K562 (cell line): ENCODE results near the gene FAM193A. TPM values are rescaled to one million over a fixed set of nuclear protein-coding genes. Genes with fewer than 3 reads are reported as not detected.

Source experiments
- ATAC-seq: fragments of 200-7000 bp; cut with Tn5 transposase; 3 replicates; pipeline ENCODE4 v1.9.1; 2020; ENCODE audit warnings: moderate library complexity
- BruUV-seq: library from RNA; stranded (reverse); fragments of 400-500 nt; replicated peaks from 2 replicates; lab custom pipeline; 2021; lab: Mats Ljungman, UMichigan
- CTCF ChIA-PET: fragments of 300-600 bp; formaldehyde crosslinking; extraction: SDS; loops from one replicate; lab custom pipeline; 2021; ENCODE audit warnings: low intra/inter-chr PET ratio; lab: Yijun Ruan, JAX
- POLR2A ChIA-PET: fragments of 300-600, 350-650 bp; sonication (Branson Sonifier 250); formaldehyde crosslinking; extraction: SDS; loops from one replicate; lab custom pipeline; 2021; ENCODE audit warnings: antibody characterized with exemption, inconsistent platforms; lab: Yijun Ruan, JAX
- DNase-seq, 4 experiments: peaks; one replicate each; pipeline versions ENCODE4 v3.0.0 to v3.0.0-alpha.2; 2011 to 2018; ENCODE audit warnings: low spot score in 3 of 4, mixed read lengths in 3 of 4; ENCODE audit errors: extremely low read depth in 1 of 4
- FAIRE-seq: peaks from 2 replicates; lab custom pipeline; 2011; peaks lifted over from hg19 to GRCh38; lab: Jason Lieb, UNC
- H2AFZ ChIP-seq: 2 replicates; pipeline ENCODE4 v1.6.0; 2011; ENCODE audit warnings: low read depth, low read length, control low read depth, inconsistent platforms
- H3K27ac ChIP-seq: fragments of 200-600 bp; 3 replicates; pipeline ENCODE4 v1.8.0; 2011; ENCODE audit warnings: low read depth, mild to moderate bottlenecking, control low read depth, inconsistent platforms, low read length, moderate library complexity, mixed read lengths; ENCODE audit errors: extremely low read depth
- H3K27me3 ChIP-seq, 2 experiments: fragments of 300-600 bp in 1 of 2; 2 replicates in 1 of 2; 3 replicates in 1 of 2; pipeline versions ENCODE4 v1.6.0 to v1.8.0; 2011; ENCODE audit warnings: inconsistent platforms in 2 of 2, low read length in 2 of 2, mild to moderate bottlenecking in 1 of 2, mixed read lengths in 1 of 2, moderate library complexity in 1 of 2; ENCODE audit not compliant: control insufficient read depth in 2 of 2, insufficient read depth in 2 of 2
- H3K36me3 ChIP-seq: fragments of 300-600 bp; 3 replicates; pipeline ENCODE4 v1.8.0; 2011; ENCODE audit warnings: mild to moderate bottlenecking, low read length, inconsistent platforms; ENCODE audit not compliant: control insufficient read depth, insufficient read depth
- H3K4me1 ChIP-seq, 2 experiments: fragments of 200-600 bp in 1 of 2; replicated peaks in 1 of 2; 2 replicates in 1 of 2; 3 replicates in 1 of 2; pipeline versions ENCODE4 v1.5.1 to v1.8.0; 2011; ENCODE audit warnings: inconsistent platforms in 2 of 2, low read length in 2 of 2, mild to moderate bottlenecking in 1 of 2, mixed read lengths in 1 of 2, moderate library complexity in 1 of 2; ENCODE audit not compliant: control insufficient read depth in 2 of 2, insufficient read depth in 2 of 2
- H3K4me2 ChIP-seq: 2 replicates; pipeline ENCODE4 v1.6.1; 2011; ENCODE audit warnings: low read length, control low read depth, inconsistent platforms, mixed read lengths; ENCODE audit not compliant: insufficient read depth
- H3K4me3 ChIP-seq: fragments of 200-600 bp; sonication (generic), shearing (Covaris generic); 2 replicates; pipeline ENCODE4 v1.5.1; 2016; ENCODE audit warnings: control low read depth, inconsistent platforms
- H3K79me2 ChIP-seq: fragments of 200-600 bp; 3 replicates; pipeline ENCODE4 v1.8.0; 2011; ENCODE audit warnings: low read length, inconsistent platforms; ENCODE audit not compliant: control insufficient read depth, insufficient read depth
- H3K9ac ChIP-seq, 2 experiments: 2 replicates each; pipeline versions ENCODE4 v1.6.0 to v1.6.1; 2011; ENCODE audit warnings: low read depth in 2 of 2, low read length in 2 of 2, control low read depth in 1 of 2, inconsistent platforms in 1 of 2, mild to moderate bottlenecking in 1 of 2, mixed read lengths in 1 of 2; ENCODE audit not compliant: insufficient read depth in 1 of 2
- H3K9me1 ChIP-seq: one replicate; pipeline ENCODE4 v1.6.0; 2011; ENCODE audit warnings: inconsistent platforms, mild to moderate bottlenecking, low read length, moderate library complexity; ENCODE audit not compliant: control insufficient read depth, insufficient read depth
- H3K9me3 ChIP-seq: replicated peaks from 2 replicates; pipeline ENCODE4 v1.5.1; 2011; ENCODE audit warnings: low read depth, low read length, inconsistent platforms; ENCODE audit not compliant: control insufficient read depth, insufficient read depth
- H4K20me1 ChIP-seq: replicated peaks from 2 replicates; pipeline ENCODE4 v1.6.1; 2011; ENCODE audit warnings: low read length, inconsistent platforms, mixed read lengths; ENCODE audit not compliant: control insufficient read depth, insufficient read depth
- CXXC5 ChIP-seq: fragments of 250-450 bp; sonication (Bioruptor Pico); IDR thresholded peaks from 2 replicates; pipeline ENCODE4 v1.8.0; 2022; ENCODE audit warnings: inconsistent platforms, mild to moderate bottlenecking, moderate library complexity
- DDX20 ChIP-seq: fragments of 450-650 bp; IDR thresholded peaks from 2 replicates; pipeline ENCODE4 v1.6.1; 2016; ENCODE audit warnings: missing genetic modification characterization, low read depth, mild to moderate bottlenecking, missing compliant biosample characterization, moderate library complexity
- ILK ChIP-seq: fragments of 450-650 bp; IDR thresholded peaks from 2 replicates; pipeline ENCODE4 v1.6.1; 2016; ENCODE audit warnings: missing genetic modification characterization, low read depth, mild to moderate bottlenecking, missing compliant biosample characterization, moderate library complexity, borderline replicate concordance
- POLR2A ChIP-seq: fragments of 450-650 bp; conservative IDR thresholded peaks from 2 replicates; pipeline ENCODE4 v1.6.1; 2016
- RCOR1 ChIP-seq, 2 experiments: IDR thresholded peaks; 2 replicates each; pipeline ENCODE4 v1.6.1; 2012; ENCODE audit warnings: low read depth in 2 of 2, low read length in 2 of 2, borderline replicate concordance in 1 of 2, improper control_type of control experiment in 1 of 2
- ZC3H4 ChIP-seq: sonication (generic); formaldehyde crosslinking; IDR thresholded peaks from 2 replicates; pipeline ENCODE4 v1.9.0; 2021; ENCODE audit warnings: missing genetic modification reagents, borderline replicate concordance
- ZNF124 ChIP-seq: sonication (generic); formaldehyde crosslinking; IDR thresholded peaks from 2 replicates; pipeline ENCODE4 v1.8.1; 2022; ENCODE audit warnings: missing genetic modification reagents
- WGBS: fragments of 100-300 bp; shearing (Covaris generic); methylation state at CpG from one replicate; pipeline ENCODE4 v1.1.6; 2016; ENCODE audit warnings: low coverage, mixed read lengths; ENCODE audit not compliant: insufficient coverage; ENCODE audit errors: missing lambda C conversion rate; 5-methylcytosine and 5-hydroxymethylcytosine counted together
- in situ Hi-C: fragments of 300-500 bp; cut with MboI; formaldehyde crosslinking; loops from 4 replicates; pipeline ENCODE4 v1.15.0; 2018; ENCODE audit warnings: inconsistent platforms, mixed read lengths
- intact Hi-C: fragments of 100-400 bp; cut with micrococcal nuclease; formaldehyde crosslinking; loops from 2 replicates; pipeline ENCODE4 v1.14.2; 2022
- polyA plus RNA-seq, 8 experiments: library from polyadenylated mRNA; depleted of rRNA in 4 of 8; stranded (reverse) in 5 of 8; unstranded in 3 of 8; fragments of >200 nt; fragmentation: Nextera tagmentation in 2 of 8; fragmentation: Illumina TruSeq in 1 of 8; extraction: Ambion mirVana in 2 of 8; extraction: Trizol in 1 of 8; gene quantifications; 2 replicates each; pipeline versions ENCODE4 v1.2.1 to v1.2.3, GENCODE V29; 2011 to 2014; ENCODE audit warnings: inconsistent platforms in 1 of 8, missing spikeins in 1 of 8
- total RNA-seq, 7 experiments: library from RNA; depleted of rRNA in 6 of 7; stranded (reverse); fragments of >200 nt in 6 of 7; fragmentation: Illumina TruSeq in 2 of 7; extraction: Trizol in 2 of 7; gene quantifications; 2 replicates each; pipeline versions ENCODE4 v1.2.1 to v1.2.3, GENCODE V29; 2011 to 2021; ENCODE audit warnings: low replicate concordance in 1 of 7
- TF ChIP-seq, protein P1 (sequence below), 2 experiments: fragments of 450-650 bp in 1 of 2; sonication (generic) in 1 of 2; formaldehyde crosslinking in 1 of 2; IDR thresholded peaks; 2 replicates each; pipeline versions ENCODE4 v1.7.1 to v1.9.0; 2016 to 2022; ENCODE audit warnings: inconsistent platforms in 1 of 2, mild to moderate bottlenecking in 1 of 2, missing genetic modification reagents in 1 of 2
- TF ChIP-seq, protein P2 (sequence below): sonication (generic); formaldehyde crosslinking; IDR thresholded peaks from 2 replicates; pipeline ENCODE4 v1.8.1; 2023; ENCODE audit warnings: mild to moderate bottlenecking, missing genetic modification reagents, moderate library complexity

The FAM193A gene
- total and polyA plus RNA-seq, 9 of the 15 experiments (the other 6 are each of a cell fraction or from before 2014, with no cell fraction given), result 0.46 to 24.6 (median 9.6) TPM

DNA sequence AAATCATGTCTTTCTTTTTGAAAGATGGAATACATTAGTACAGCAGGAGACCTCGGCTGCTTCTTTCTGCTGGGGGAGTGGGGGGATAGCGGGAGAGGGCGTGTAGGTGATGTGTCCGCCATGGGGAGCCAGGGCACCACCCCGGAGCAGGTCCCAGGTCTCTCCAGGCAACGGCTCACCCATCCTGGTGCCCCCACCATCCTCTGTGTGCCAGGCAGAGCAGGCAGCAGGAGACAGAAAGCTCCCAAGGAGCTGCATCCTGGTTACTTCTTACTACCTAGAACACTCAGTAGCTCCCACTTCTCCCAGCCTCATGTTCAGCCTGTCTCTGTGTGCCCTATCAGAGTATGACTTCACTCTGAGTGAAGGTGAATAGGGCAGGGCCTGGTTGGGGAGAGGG, 196.1 kb downstream of the FAM193A start:
- Histone ChIP-seq H4K20me1 (no peaks in the 10 kb centered on the region), H3K79me2 (no peaks in the 10 kb centered on the region), H3K9me1 (no peaks in the 10 kb centered on the region), H3K9ac (no peak overlapping the region), H2AFZ (no peak overlapping the region), H3K4me2 (no peak overlapping the region), H3K27ac (no peak overlapping the region), H3K9me3 (no peaks in the 10 kb centered on the region), H3K4me3 (no peak overlapping the region), H3K36me3 (peaks cover 32% of the 10 kb centered on the region; the same call in 2 of the 3 replicates), H3K4me1 (peaks cover 0 to 12% of the 10 kb centered on the region in 2 experiments; a peak in 1 of 5 replicates), H3K27me3 (no peaks in the 10 kb centered on the region)
- no TSS peak for BruUV-seq
- FAIRE-seq (no peak), ATAC-seq (no peak), DNase-seq (no peak)
- in situ Hi-C loops (no loop called here), intact Hi-C loops (no loop called here)
- POLR2A ChIA-PET, result interaction anchor here (1.1 kb wide), 2 partner anchors 10 to 14 kb away, joined by 4 to 5 read pairs; no protein-coding TSS in a partner anchor
- TF ChIP-seq, protein P1, sequence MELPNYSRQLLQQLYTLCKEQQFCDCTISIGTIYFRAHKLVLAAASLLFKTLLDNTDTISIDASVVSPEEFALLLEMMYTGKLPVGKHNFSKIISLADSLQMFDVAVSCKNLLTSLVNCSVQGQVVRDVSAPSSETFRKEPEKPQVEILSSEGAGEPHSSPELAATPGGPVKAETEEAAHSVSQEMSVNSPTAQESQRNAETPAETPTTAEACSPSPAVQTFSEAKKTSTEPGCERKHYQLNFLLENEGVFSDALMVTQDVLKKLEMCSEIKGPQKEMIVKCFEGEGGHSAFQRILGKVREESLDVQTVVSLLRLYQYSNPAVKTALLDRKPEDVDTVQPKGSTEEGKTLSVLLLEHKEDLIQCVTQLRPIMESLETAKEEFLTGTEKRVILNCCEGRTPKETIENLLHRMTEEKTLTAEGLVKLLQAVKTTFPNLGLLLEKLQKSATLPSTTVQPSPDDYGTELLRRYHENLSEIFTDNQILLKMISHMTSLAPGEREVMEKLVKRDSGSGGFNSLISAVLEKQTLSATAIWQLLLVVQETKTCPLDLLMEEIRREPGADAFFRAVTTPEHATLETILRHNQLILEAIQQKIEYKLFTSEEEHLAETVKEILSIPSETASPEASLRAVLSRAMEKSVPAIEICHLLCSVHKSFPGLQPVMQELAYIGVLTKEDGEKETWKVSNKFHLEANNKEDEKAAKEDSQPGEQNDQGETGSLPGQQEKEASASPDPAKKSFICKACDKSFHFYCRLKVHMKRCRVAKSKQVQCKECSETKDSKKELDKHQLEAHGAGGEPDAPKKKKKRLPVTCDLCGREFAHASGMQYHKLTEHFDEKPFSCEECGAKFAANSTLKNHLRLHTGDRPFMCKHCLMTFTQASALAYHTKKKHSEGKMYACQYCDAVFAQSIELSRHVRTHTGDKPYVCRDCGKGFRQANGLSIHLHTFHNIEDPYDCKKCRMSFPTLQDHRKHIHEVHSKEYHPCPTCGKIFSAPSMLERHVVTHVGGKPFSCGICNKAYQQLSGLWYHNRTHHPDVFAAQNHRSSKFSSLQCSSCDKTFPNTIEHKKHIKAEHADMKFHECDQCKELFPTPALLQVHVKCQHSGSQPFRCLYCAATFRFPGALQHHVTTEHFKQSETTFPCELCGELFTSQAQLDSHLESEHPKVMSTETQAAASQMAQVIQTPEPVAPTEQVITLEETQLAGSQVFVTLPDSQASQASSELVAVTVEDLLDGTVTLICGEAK (IDR thresholded peaks at IDR 0.05), result no peak
- TF ChIP-seq, protein P1 (CRISPR knock-in tag; IDR thresholded peaks at IDR 0.05), result no peak
- TF ChIP-seq, protein P2, sequence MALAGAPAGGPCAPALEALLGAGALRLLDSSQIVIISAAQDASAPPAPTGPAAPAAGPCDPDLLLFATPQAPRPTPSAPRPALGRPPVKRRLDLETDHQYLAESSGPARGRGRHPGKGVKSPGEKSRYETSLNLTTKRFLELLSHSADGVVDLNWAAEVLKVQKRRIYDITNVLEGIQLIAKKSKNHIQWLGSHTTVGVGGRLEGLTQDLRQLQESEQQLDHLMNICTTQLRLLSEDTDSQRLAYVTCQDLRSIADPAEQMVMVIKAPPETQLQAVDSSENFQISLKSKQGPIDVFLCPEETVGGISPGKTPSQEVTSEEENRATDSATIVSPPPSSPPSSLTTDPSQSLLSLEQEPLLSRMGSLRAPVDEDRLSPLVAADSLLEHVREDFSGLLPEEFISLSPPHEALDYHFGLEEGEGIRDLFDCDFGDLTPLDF (CRISPR knock-in tag), result no peak
- TF ChIP-seq ZC3H4 (CRISPR knock-in tag) (no peak), POLR2A (no peak), DDX20 (tag) (no peak), CXXC5 (CRISPR knock-in tag) (no peak), RCOR1 (IDR thresholded peaks at IDR 0.05; ENCODE audit: borderline replicate concordance in 1 of 2, low read depth in 2 of 2, low read length in 2 of 2) (no peak), ILK (tag) (no peak), ZNF124 (CRISPR knock-in tag) (no peak)
- WGBS, result 97% methylated on average over 5 of the region's 6 CpGs
- CTCF ChIA-PET, result no interaction called here
